GM12878 (cell line): ENCODE results near the gene NTRK3. TPM values are rescaled to one million over a fixed set of nuclear protein-coding genes. Genes with fewer than 3 reads are reported as not detected.

Experiments
- ATAC-seq: fragments of 200-7000 bp; cut with Tn5 transposase; 3 replicates; pipeline ENCODE4 v1.9.1; 2020; ENCODE audit warnings: mild to moderate bottlenecking, moderate library complexity
- BruUV-seq: library from RNA; stranded (reverse); fragments of 400-500 nt; replicated peaks from 2 replicates; lab custom pipeline; 2021; lab: Mats Ljungman, UMichigan
- CTCF ChIA-PET: fragments of 300-600 bp; sonication (Branson Sonifier 250); formaldehyde crosslinking; extraction: SDS; loops from one replicate; lab custom pipeline; 2021; ENCODE audit warnings: inconsistent platforms; lab: Yijun Ruan, JAX
- POLR2A ChIA-PET: fragments of 350-600 bp; formaldehyde crosslinking; extraction: SDS; loops from one replicate; lab custom pipeline; 2021; ENCODE audit warnings: inconsistent platforms; lab: Charles Lee
- RAD21 ChIA-PET: fragments of 300-600 bp; sonication (Branson Sonifier 250); formaldehyde crosslinking; loops from one replicate; lab custom pipeline; 2023; ENCODE audit warnings: antibody characterized with exemption; ENCODE audit not compliant: unreplicated experiment; lab: Charles Lee
- SMC1A ChIA-PET: fragments of 300-600 bp; sonication (Branson Sonifier 250); formaldehyde crosslinking; loops from one replicate; lab custom pipeline; 2023; ENCODE audit not compliant: unreplicated experiment, uncharacterized antibody; lab: Charles Lee
- DNase-seq: peaks from one replicate; pipeline ENCODE4 v3.0.0-alpha.2; 2011; ENCODE audit warnings: low read depth, low spot score
- FAIRE-seq: peaks from 3 replicates; lab custom pipeline; 2011; peaks lifted over from hg19 to GRCh38; lab: Jason Lieb, UNC
- H2AFZ ChIP-seq: 2 replicates; pipeline ENCODE4 v1.6.0; 2011; ENCODE audit warnings: low read depth, low read length, control low read depth; ENCODE audit not compliant: control insufficient read depth
- H3K27ac ChIP-seq: 2 replicates; pipeline ENCODE4 v1.5.1; 2011; ENCODE audit warnings: control low read depth; ENCODE audit not compliant: control insufficient read depth, insufficient read depth
- H3K27me3 ChIP-seq, 2 experiments: replicated peaks in 1 of 2; 2 replicates each; pipeline versions ENCODE4 v1.6.0 to v1.6.1; 2011; ENCODE audit warnings: low read length in 1 of 2; ENCODE audit not compliant: control insufficient read depth in 2 of 2, insufficient read depth in 2 of 2
- H3K36me3 ChIP-seq, 2 experiments: 2 replicates each; pipeline ENCODE4 v1.5.1; 2011; ENCODE audit warnings: low read length in 1 of 2; ENCODE audit not compliant: control insufficient read depth in 2 of 2, insufficient read depth in 2 of 2
- H3K4me1 ChIP-seq: 2 replicates; pipeline ENCODE4 v1.6.1; 2011; ENCODE audit warnings: mild to moderate bottlenecking, low read length, moderate library complexity, mixed read lengths; ENCODE audit not compliant: control insufficient read depth, insufficient read depth
- H3K4me2 ChIP-seq: 2 replicates; pipeline ENCODE4 v1.6.0; 2011; ENCODE audit warnings: control low read depth; ENCODE audit not compliant: control insufficient read depth, insufficient read depth
- H3K4me3 ChIP-seq: fragments of 200-600 bp; sonication (generic); 2 replicates; pipeline ENCODE4 v1.5.1; 2016
- H3K79me2 ChIP-seq: 2 replicates; pipeline ENCODE4 v1.6.0; 2011; ENCODE audit warnings: low read length; ENCODE audit not compliant: control insufficient read depth, insufficient read depth
- H3K9ac ChIP-seq: 2 replicates; pipeline ENCODE4 v1.8.0; 2011; ENCODE audit warnings: low read length, control low read depth, mixed read lengths; ENCODE audit not compliant: control insufficient read depth, insufficient read depth
- H3K9me3 ChIP-seq: replicated peaks from 3 replicates; pipeline ENCODE4 v1.5.1; 2011; ENCODE audit warnings: mild to moderate bottlenecking, low read length; ENCODE audit not compliant: control insufficient read depth, insufficient read depth
- H4K20me1 ChIP-seq: 2 replicates; pipeline ENCODE4 v1.6.0; 2011; ENCODE audit not compliant: control insufficient read depth, insufficient read depth
- ATF7 ChIP-seq: fragments of 450-650 bp; IDR thresholded peaks from 2 replicates; pipeline ENCODE4 v1.6.1; 2016; ENCODE audit warnings: low read depth, mild to moderate bottlenecking
- CBX5 ChIP-seq: sonication (generic); IDR thresholded peaks from 2 replicates; pipeline ENCODE4 v1.6.1; 2016; ENCODE audit warnings: low read depth, moderate library complexity, mild to moderate bottlenecking, inconsistent platforms
- CHD1 ChIP-seq: IDR thresholded peaks from 2 replicates; pipeline ENCODE4 v1.6.1; 2012; ENCODE audit warnings: low read depth, low read length, improper control_type of control experiment
- EED ChIP-seq: sonication (generic); IDR thresholded peaks from 2 replicates; pipeline ENCODE4 v1.6.1; 2016; ENCODE audit warnings: antibody characterized with exemption, low read depth
- MTA3 ChIP-seq: IDR thresholded peaks from 2 replicates; pipeline ENCODE4 v1.6.1; 2012; ENCODE audit warnings: low read length, inconsistent platforms, borderline replicate concordance
- MYC ChIP-seq: IDR thresholded peaks from 2 replicates; pipeline ENCODE4 v1.6.1; 2011; ENCODE audit warnings: mild to moderate bottlenecking, low read length, moderate library complexity, inconsistent platforms; ENCODE audit not compliant: insufficient read depth, insufficient replicate concordance, insufficient read length, severe bottlenecking
- NFYA ChIP-seq: IDR thresholded peaks from 2 replicates; pipeline ENCODE4 v1.6.1; 2011; ENCODE audit warnings: low read depth, mild to moderate bottlenecking, low read length, improper control_type of control experiment, borderline replicate concordance
- RAD51 ChIP-seq: fragments of 450-650 bp; IDR thresholded peaks from 2 replicates; pipeline ENCODE4 v1.6.1; 2016; ENCODE audit warnings: moderate library complexity, mild to moderate bottlenecking, inconsistent platforms
- RFX5 ChIP-seq: IDR thresholded peaks from 2 replicates; pipeline ENCODE4 v1.6.1; 2011; ENCODE audit warnings: low read depth, low read length, improper control_type of control experiment
- RUNX3 ChIP-seq: IDR thresholded peaks from 2 replicates; pipeline ENCODE4 v1.6.1; 2012; ENCODE audit warnings: low read length, inconsistent platforms
- SMAD1 ChIP-seq: fragments of 450-650 bp; IDR thresholded peaks from 2 replicates; pipeline ENCODE4 v1.6.1; 2018; ENCODE audit warnings: mild to moderate bottlenecking, low read depth; ENCODE audit not compliant: partially characterized antibody
- SUPT20H ChIP-seq: IDR thresholded peaks from 2 replicates; pipeline ENCODE4 v1.6.1; 2011; ENCODE audit warnings: low read depth, mild to moderate bottlenecking, low read length, moderate library complexity, borderline replicate concordance; ENCODE audit not compliant: control insufficient read depth
- TCF3 ChIP-seq: IDR thresholded peaks from 2 replicates; pipeline ENCODE4 v1.6.1; 2012; ENCODE audit warnings: low read depth, mild to moderate bottlenecking, low read length, borderline replicate concordance; ENCODE audit not compliant: insufficient read depth
- ZBED1 ChIP-seq: IDR thresholded peaks from 2 replicates; pipeline ENCODE4 v1.6.1; 2016; ENCODE audit warnings: borderline replicate concordance
- WGBS: methylation state at CpG from one replicate; pipeline ENCODE4 v1.1.6; 2016; ENCODE audit warnings: low lambda C conversion rate; ENCODE audit not compliant: insufficient replicate concordance, insufficient coverage; ENCODE audit errors: missing lambda C conversion rate; 5-methylcytosine and 5-hydroxymethylcytosine counted together
- in situ Hi-C: fragments of 300-500 bp; cut with MboI; formaldehyde crosslinking; loops from 9 replicates; pipeline ENCODE4 v1.14.3; 2018; ENCODE audit warnings: mixed read lengths
- intact Hi-C: fragments of 100-400 bp; cut with micrococcal nuclease; formaldehyde crosslinking; loops from one replicate; pipeline ENCODE4 v1.14.2; 2022; ENCODE audit not compliant: unreplicated experiment
- polyA plus RNA-seq, 11 experiments: library from polyadenylated mRNA; depleted of rRNA in 4 of 11; unstranded in 6 of 11; stranded (reverse) in 5 of 11; fragments of >200 nt; fragmentation: Nextera tagmentation in 4 of 11; fragmentation: Illumina TruSeq in 1 of 11; extraction: Ambion mirVana in 4 of 11; extraction: Trizol in 1 of 11; gene quantifications; 1 replicate in 1 of 11; 2 replicates in 10 of 11; pipeline versions ENCODE4 v1.2.1 to v1.2.3, GENCODE V29; 2011 to 2016; ENCODE audit warnings: inconsistent platforms in 2 of 11, missing spikeins in 2 of 11, low read depth in 1 of 11
- total RNA-seq, 4 experiments: library from RNA; depleted of rRNA in 3 of 4; stranded (reverse); fragments of >200 nt in 3 of 4; fragmentation: Illumina TruSeq in 1 of 4; extraction: Trizol in 1 of 4; gene quantifications; 2 replicates each; pipeline versions ENCODE4 v1.2.1 to v1.2.3, GENCODE V29; 2013 to 2021

NTRK3 gene
- total and polyA plus RNA-seq, 10 of the 15 experiments (the other 5 are each of a cell fraction or from before 2014, with no cell fraction given): not detected

GRCh38 chr15:88038261-88038660, 218.3 kb downstream of the NTRK3 start (continued):
- no peak for TF ChIP-seq CHD1

GRCh38 chr15:88036154-88036839, 220.2 kb downstream of the NTRK3 start:
- no peaks in the 10 kb centered on the region for H3K79me2 ChIP-seq
- WGBS: 6% methylated on average over 9 of the region's 9 CpGs
- no peak overlapping the region for H3K9ac ChIP-seq
- no peaks in the 10 kb centered on the region for H4K20me1 ChIP-seq
- no peaks in the 10 kb centered on the region for H3K9me3 ChIP-seq
- no peak overlapping the region for H2AFZ ChIP-seq
- H3K27me3 ChIP-seq: no peaks in the 10 kb centered on the region
- no peaks in the 10 kb centered on the region for H3K36me3 ChIP-seq
- no TSS peak for BruUV-seq
- ChIA-PET SMC1A (no interaction called here), POLR2A (no interaction called here), RAD21 (no interaction called here), CTCF (no interaction called here)
- no peak overlapping the region for H3K27ac ChIP-seq
- DNase-seq (no peak), ATAC-seq (no peak), FAIRE-seq (no peak)
- no peak overlapping the region for H3K4me2 ChIP-seq
- no peaks in the 10 kb centered on the region for H3K4me1 ChIP-seq
- intact Hi-C loops: no loop called here
- no peak for TF ChIP-seq SMAD1
- no peak for TF ChIP-seq RAD51
- no peak for TF ChIP-seq RUNX3
- in situ Hi-C loops: no loop called here
- H3K4me3 ChIP-seq: no peak overlapping the region

DNA sequence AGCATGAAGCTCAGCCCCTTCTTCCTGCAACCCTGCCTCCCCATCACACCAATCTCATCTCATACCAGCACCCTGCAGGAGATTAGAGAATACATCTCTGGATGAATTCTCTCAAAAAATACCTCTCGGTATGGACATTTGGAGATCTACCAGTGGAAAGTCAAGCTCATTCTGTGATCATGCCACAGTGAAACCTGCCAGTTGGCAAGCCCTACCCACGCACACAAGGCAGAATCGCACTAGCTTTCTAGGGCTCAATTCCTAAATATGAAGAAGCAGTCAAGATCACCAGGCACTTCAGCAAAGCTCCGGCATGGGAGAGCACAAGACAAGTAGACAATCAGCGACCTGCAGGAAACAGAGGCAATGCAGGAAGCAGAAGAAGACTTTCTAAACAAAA, 221.2 kb downstream of the NTRK3 start:
- ChIA-PET RAD21 (no interaction called here), CTCF (no interaction called here), POLR2A (no interaction called here), SMC1A (no interaction called here)
- DNase-seq: no peak
- no peak for ATAC-seq
- Histone ChIP-seq H3K4me3 (no peak overlapping the region), H3K4me2 (no peak overlapping the region), H3K27me3 (no peaks in the 10 kb centered on the region), H3K27ac (no peak overlapping the region), H3K36me3 (no peaks in the 10 kb centered on the region), H3K9ac (no peak overlapping the region), H3K4me1 (no peaks in the 10 kb centered on the region), H4K20me1 (no peaks in the 10 kb centered on the region), H2AFZ (no peak overlapping the region), H3K9me3 (no peaks in the 10 kb centered on the region), H3K79me2 (no peaks in the 10 kb centered on the region)
- no TSS peak for BruUV-seq
- in situ Hi-C loops (no loop called here), intact Hi-C loops (no loop called here)
- WGBS: 18% methylated on average over 5 of the region's 5 CpGs
- TF ChIP-seq ATF7 (no peak), EED (no peak), CBX5 (no peak), MYC (no peak), MTA3 (no peak), NFYA (no peak), RFX5 (no peak), ZBED1 (no peak), SUPT20H (no peak), TCF3 (no peak)
- FAIRE-seq: no peak
